ENCODE data around the gene ZDHHC11B. TPM values are rescaled to one million over a fixed set of nuclear protein-coding genes. Genes with fewer than 3 reads are reported as not detected.

ZDHHC11B gene
- total and polyA plus RNA-seq, 2 donors from 2014 or later, result 4.4 to 5.4 TPM

DNA sequence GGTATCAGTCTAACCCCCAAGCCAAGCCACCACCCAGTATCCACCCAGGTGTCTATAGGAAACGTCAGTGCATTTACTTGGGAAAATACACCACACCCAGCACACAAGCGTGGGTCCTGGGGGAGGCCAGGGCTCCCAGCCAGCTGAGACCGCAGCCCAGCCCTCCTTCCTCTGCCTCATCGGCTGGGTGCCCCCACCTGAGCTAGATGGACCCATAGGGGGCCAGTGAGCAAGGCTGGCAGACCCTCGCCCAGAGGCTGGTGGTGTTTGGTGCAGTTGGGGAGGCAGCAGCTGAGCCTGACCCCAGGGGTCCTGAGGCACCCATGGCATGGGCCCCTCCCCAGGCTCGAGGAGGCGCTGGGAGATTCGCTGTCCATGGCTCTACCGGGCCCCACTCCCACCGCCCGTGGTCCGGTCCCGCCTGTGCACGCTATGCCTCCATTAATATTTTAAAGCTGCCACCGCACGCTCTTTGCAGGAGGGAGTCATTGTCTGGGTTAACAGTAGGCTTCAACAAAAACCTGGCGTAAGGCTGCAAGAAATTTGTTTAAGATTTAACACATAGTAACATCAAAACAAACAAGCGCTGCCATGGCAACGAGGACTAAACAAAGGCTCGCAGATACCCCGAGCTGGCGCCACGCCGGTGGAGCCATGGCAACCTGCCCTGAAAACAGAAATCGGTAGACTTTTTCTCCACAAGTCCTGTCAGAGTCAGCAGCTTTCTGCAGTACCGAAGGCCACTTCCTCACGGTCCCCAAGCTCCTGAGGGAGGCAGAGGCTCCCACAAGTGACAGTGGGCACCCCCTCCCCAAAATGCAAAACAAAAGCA, 112.0 kb downstream of the ZDHHC11B start:
- FAIRE-seq, result no peak
- Histone ChIP-seq H3K9ac (ENCODE audit: low read length in 3 of 3) (peak overlapping the region in 1 of 3 donors; percentile 34), H3K4me3 (ENCODE audit: low read length in 3 of 3) (no peak overlapping the region), H3K9me3 (ENCODE audit: control insufficient read depth in 2 of 3, insufficient read depth in 1 of 3, low read length in 3 of 3) (no peaks in the 10 kb centered on the region), H3K27ac (ENCODE audit: low read depth in 2 of 2, low read length in 2 of 2) (no peak overlapping the region), H3K4me1 (ENCODE audit: control insufficient read depth in 2 of 3, insufficient read depth in 2 of 3, low read depth in 1 of 3, low read length in 3 of 3) (peaks cover 0 to 18% (median 4%) of the 10 kb centered on the region in 3 donors), H3K36me3 (ENCODE audit: control insufficient read depth in 2 of 3, insufficient read depth in 3 of 3, low read length in 3 of 3) (no peaks in the 10 kb centered on the region), H3K27me3 (ENCODE audit: control insufficient read depth, insufficient read depth, low read length) (no peaks in the 10 kb centered on the region)
- DNase-seq, result peak; percentile 85 to 97 (median 95)
- TF ChIP-seq, protein P1, sequence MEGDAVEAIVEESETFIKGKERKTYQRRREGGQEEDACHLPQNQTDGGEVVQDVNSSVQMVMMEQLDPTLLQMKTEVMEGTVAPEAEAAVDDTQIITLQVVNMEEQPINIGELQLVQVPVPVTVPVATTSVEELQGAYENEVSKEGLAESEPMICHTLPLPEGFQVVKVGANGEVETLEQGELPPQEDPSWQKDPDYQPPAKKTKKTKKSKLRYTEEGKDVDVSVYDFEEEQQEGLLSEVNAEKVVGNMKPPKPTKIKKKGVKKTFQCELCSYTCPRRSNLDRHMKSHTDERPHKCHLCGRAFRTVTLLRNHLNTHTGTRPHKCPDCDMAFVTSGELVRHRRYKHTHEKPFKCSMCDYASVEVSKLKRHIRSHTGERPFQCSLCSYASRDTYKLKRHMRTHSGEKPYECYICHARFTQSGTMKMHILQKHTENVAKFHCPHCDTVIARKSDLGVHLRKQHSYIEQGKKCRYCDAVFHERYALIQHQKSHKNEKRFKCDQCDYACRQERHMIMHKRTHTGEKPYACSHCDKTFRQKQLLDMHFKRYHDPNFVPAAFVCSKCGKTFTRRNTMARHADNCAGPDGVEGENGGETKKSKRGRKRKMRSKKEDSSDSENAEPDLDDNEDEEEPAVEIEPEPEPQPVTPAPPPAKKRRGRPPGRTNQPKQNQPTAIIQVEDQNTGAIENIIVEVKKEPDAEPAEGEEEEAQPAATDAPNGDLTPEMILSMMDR (IDR thresholded peaks at IDR 0.05; ENCODE audit: borderline replicate concordance, extremely low read depth, insufficient read depth), result no peak
- intact Hi-C loops (cut with DNase I), result no loop called here

GRCh38 chr5:671459-672328, 112.8 kb downstream of the ZDHHC11B start:
- H3K27ac ChIP-seq (ENCODE audit: low read depth in 2 of 2, low read length in 2 of 2), result no peak overlapping the region
- FAIRE-seq, result no peak
- H3K4me3 ChIP-seq (ENCODE audit: low read length in 3 of 3), result no peak overlapping the region
- intact Hi-C loops (cut with DNase I), result no loop called here
- H3K4me1 ChIP-seq (ENCODE audit: control insufficient read depth in 2 of 3, insufficient read depth in 2 of 3, low read depth in 1 of 3, low read length in 3 of 3), result peaks cover 0 to 18% (median 4%) of the 10 kb centered on the region in 3 donors
- peak; percentile 83 to 89 (median 86) for DNase-seq
- no peaks in the 10 kb centered on the region for H3K36me3 ChIP-seq (ENCODE audit: control insufficient read depth in 2 of 3, insufficient read depth in 3 of 3, low read length in 3 of 3)
- TF ChIP-seq, protein P1 (IDR thresholded peaks at IDR 0.05; ENCODE audit: borderline replicate concordance, extremely low read depth, insufficient read depth), result peak; percentile 83
- no peaks in the 10 kb centered on the region for H3K9me3 ChIP-seq (ENCODE audit: control insufficient read depth in 2 of 3, insufficient read depth in 1 of 3, low read length in 3 of 3)
- no peaks in the 10 kb centered on the region for H3K27me3 ChIP-seq (ENCODE audit: control insufficient read depth, insufficient read depth, low read length)
- H3K9ac ChIP-seq (ENCODE audit: low read length in 3 of 3), result peak overlapping the region in 1 of 3 donors; percentile 34

DNA sequence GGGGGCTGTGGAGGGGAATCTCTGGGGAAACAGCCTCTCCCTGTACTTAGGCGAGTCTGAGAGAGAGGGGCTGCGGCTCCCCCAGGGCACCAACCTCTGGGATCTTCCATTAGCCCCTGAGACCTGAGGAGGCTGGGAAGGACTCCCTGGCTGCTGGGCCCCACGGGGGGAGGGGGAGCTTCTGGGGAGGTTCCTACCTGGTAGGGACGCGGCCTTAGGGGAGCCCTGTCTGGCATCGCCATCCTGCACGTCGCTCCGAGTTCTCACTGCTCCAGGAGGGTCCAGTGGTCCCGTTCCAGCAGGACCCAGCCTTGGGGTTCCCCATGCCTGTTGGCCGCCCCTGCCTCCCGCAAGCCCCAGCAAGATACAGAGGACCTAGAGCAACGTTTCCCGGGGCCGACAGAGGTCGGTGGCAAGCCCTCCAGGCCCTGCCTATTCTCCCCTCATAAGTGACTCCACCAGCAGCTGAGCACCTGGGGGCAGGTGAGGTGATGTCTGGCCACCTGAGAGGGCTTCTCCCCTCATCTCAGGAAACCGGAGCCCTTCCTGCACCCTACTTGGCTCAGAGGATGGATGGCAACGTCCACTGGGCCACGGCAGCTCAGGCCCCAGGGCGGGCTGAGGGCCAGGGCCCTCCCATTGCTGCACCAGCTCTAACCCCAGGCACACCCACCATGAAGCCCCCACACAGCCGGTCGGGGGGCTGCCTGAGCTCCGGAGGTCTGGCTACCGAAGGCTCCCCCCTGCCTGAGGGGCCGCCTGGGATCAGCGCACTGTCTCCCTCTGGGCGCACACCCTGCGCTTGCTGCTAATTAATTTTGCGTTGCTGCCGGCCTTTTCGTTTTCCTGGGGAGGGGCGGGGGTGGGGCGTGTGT, 113.9 kb downstream of the ZDHHC11B start:
- Histone ChIP-seq H3K4me1 (ENCODE audit: control insufficient read depth in 2 of 3, insufficient read depth in 2 of 3, low read depth in 1 of 3, low read length in 3 of 3) (peaks cover 0 to 18% (median 4%) of the 10 kb centered on the region in 3 donors), H3K9ac (ENCODE audit: low read length in 3 of 3) (no peak overlapping the region), H3K9me3 (ENCODE audit: control insufficient read depth in 2 of 3, insufficient read depth in 1 of 3, low read length in 3 of 3) (no peaks in the 10 kb centered on the region), H3K36me3 (ENCODE audit: control insufficient read depth in 2 of 3, insufficient read depth in 3 of 3, low read length in 3 of 3) (no peaks in the 10 kb centered on the region), H3K4me3 (ENCODE audit: low read length in 3 of 3) (no peak overlapping the region), H3K27ac (ENCODE audit: low read depth in 2 of 2, low read length in 2 of 2) (no peak overlapping the region), H3K27me3 (ENCODE audit: control insufficient read depth, insufficient read depth, low read length) (no peaks in the 10 kb centered on the region)
- TF ChIP-seq, protein P1 (IDR thresholded peaks at IDR 0.05; ENCODE audit: borderline replicate concordance, extremely low read depth, insufficient read depth), result no peak
- peak in 1 of 5 donors; percentile 63 for DNase-seq
- intact Hi-C loops (cut with DNase I), result no loop called here
- no peak for FAIRE-seq
